ENCODE data around the gene DHRS7. TPM values are rescaled to one million over a fixed set of nuclear protein-coding genes. Genes with fewer than 3 reads are reported as not detected.

The DHRS7 gene
- total RNA-seq, 3 donors from 2014 or later: 85.9 to 92.8 (median 89.8) TPM

GRCh38 chr14:60196291-60196690 is 31.1 kb upstream of the DHRS7 start:
- no peak for DNase-seq (ENCODE audit: low spot score in 2 of 2)
- no peak for TF ChIP-seq POLR2AphosphoS5 (IDR thresholded peaks at IDR 0.05)
- no peak for TF ChIP-seq POLR2A (IDR thresholded peaks at IDR 0.05)
- no peak for TF ChIP-seq CTCF (IDR thresholded peaks at IDR 0.05)
- H3K9me3 ChIP-seq: peaks cover 2 to 9% of the 10 kb centered on the region in 2 donors
- intact Hi-C loops (cut with DNase I; ENCODE audit: low total_unique reads): no loop called here
- H3K27me3 ChIP-seq: no peaks in the 10 kb centered on the region
- no peaks in the 10 kb centered on the region for H3K4me1 ChIP-seq
- no peak overlapping the region for H3K27ac ChIP-seq
- H3K4me3 ChIP-seq: no peak overlapping the region
- no peaks in the 10 kb centered on the region for H3K36me3 ChIP-seq

GRCh38 chr14:60195179-60195810 is 30.1 kb upstream of the DHRS7 start:
- TF ChIP-seq POLR2AphosphoS5 (IDR thresholded peaks at IDR 0.05) (no peak), POLR2A (IDR thresholded peaks at IDR 0.05) (no peak)
- Histone ChIP-seq H3K4me3 (no peak overlapping the region), H3K9me3 (peaks cover 2 to 9% of the 10 kb centered on the region in 2 donors), H3K27me3 (no peaks in the 10 kb centered on the region), H3K36me3 (no peaks in the 10 kb centered on the region), H3K4me1 (no peaks in the 10 kb centered on the region), H3K27ac (no peak overlapping the region)
- DNase-seq (ENCODE audit: low spot score in 2 of 2): no peak
- intact Hi-C loops (cut with DNase I; ENCODE audit: low total_unique reads): no loop called here

- Histone ChIP-seq H3K4me3 (no peak overlapping the region), H3K9me3 (no peaks in the 10 kb centered on the region), H3K4me1 (no peaks in the 10 kb centered on the region), H3K27me3 (no peaks in the 10 kb centered on the region), H3K36me3 (no peaks in the 10 kb centered on the region), H3K27ac (no peak overlapping the region)
- TF ChIP-seq POLR2AphosphoS5 (IDR thresholded peaks at IDR 0.05): no peak
- no peak for DNase-seq (ENCODE audit: low spot score in 2 of 2)
- intact Hi-C loops (cut with DNase I; ENCODE audit: low total_unique reads): loop anchor here (10.0 kb wide), 1 partner anchor 125 kb away; no protein-coding TSS in a partner anchor
Measured at GRCh38 chr14:60189923-60190840, 25.0 kb upstream of the DHRS7 start.

GRCh38 chr14:60188696-60189095 is 23.5 kb upstream of the DHRS7 start:
- no peak overlapping the region for H3K27ac ChIP-seq
- intact Hi-C loops (cut with DNase I; ENCODE audit: low total_unique reads): loop anchor here (10.0 kb wide), 1 partner anchor 124 kb away; no protein-coding TSS in a partner anchor
- no peak overlapping the region for H3K4me3 ChIP-seq
- no peaks in the 10 kb centered on the region for H3K27me3 ChIP-seq
- no peaks in the 10 kb centered on the region for H3K9me3 ChIP-seq
- no peak for TF ChIP-seq POLR2A (IDR thresholded peaks at IDR 0.05)
- TF ChIP-seq CTCF (IDR thresholded peaks at IDR 0.05): no peak
- no peak for TF ChIP-seq POLR2AphosphoS5 (IDR thresholded peaks at IDR 0.05)
- no peak for DNase-seq (ENCODE audit: low spot score in 2 of 2)
- H3K4me1 ChIP-seq: no peaks in the 10 kb centered on the region
- no peaks in the 10 kb centered on the region for H3K36me3 ChIP-seq

GRCh38 chr14:60188115-60188514 is 22.9 kb upstream of the DHRS7 start:
- intact Hi-C loops (cut with DNase I; ENCODE audit: low total_unique reads): loop anchor here (10.0 kb wide), 1 partner anchor 123 kb away; no protein-coding TSS in a partner anchor
- no peaks in the 10 kb centered on the region for H3K36me3 ChIP-seq
- H3K27ac ChIP-seq: no peak overlapping the region
- TF ChIP-seq CTCF (IDR thresholded peaks at IDR 0.05) (no peak), POLR2AphosphoS5 (IDR thresholded peaks at IDR 0.05) (no peak), POLR2A (IDR thresholded peaks at IDR 0.05) (no peak)
- no peak overlapping the region for H3K4me3 ChIP-seq
- H3K9me3 ChIP-seq: no peaks in the 10 kb centered on the region
- DNase-seq (ENCODE audit: low spot score in 2 of 2): no peak
- no peaks in the 10 kb centered on the region for H3K4me1 ChIP-seq
- H3K27me3 ChIP-seq: no peaks in the 10 kb centered on the region

Data from breast epithelium (tissue), 4 donors.